Measurements from ENCODE around the gene OXCT2. TPM values are rescaled to one million over a fixed set of nuclear protein-coding genes. Genes with fewer than 3 reads are reported as not detected.

Gene OXCT2
- polyA plus RNA-seq, 2 of the 4 experiments (the other 2 are of a cell fraction) = 0.21 to 0.23 TPM

- no peak for TF ChIP-seq ZC3H11A (IDR thresholded peaks at IDR 0.05)
- no peak overlapping the region for H3K4me3 ChIP-seq
- no peaks in the 10 kb centered on the region for H3K4me1 ChIP-seq
- CTCF ChIA-PET = interaction anchor here (0.7 to 1.0 kb wide), 3 partner anchors 8 to 122 kb away, joined by 3 to 4 read pairs (median 3); no protein-coding TSS in a partner anchor
- 82% methylated on average over 14 of the region's 14 CpGs for WGBS (ENCODE audit: missing lambda C conversion rate)
- ATAC-seq (no peak), FAIRE-seq (no peak), DNase-seq (ENCODE audit: low read depth in 1 of 2, low spot score in 1 of 2) (no peak)
- H3K4me2 ChIP-seq = no peak overlapping the region
- POLR2A ChIA-PET = no interaction called here
- H3K9me3 ChIP-seq = no peaks in the 10 kb centered on the region
- no peak overlapping the region for H3K27ac ChIP-seq
Observed at GRCh38 chr1:39727932-39728317, 43.2 kb downstream of the OXCT2 start.

- Histone ChIP-seq H3K4me3 (no peak overlapping the region), H3K4me1 (no peaks in the 10 kb centered on the region), H3K27ac (no peak overlapping the region), H3K9me3 (no peaks in the 10 kb centered on the region), H3K4me2 (no peak overlapping the region)
- TF ChIP-seq KDM5A (IDR thresholded peaks at IDR 0.05) (no peak), RFX5 (IDR thresholded peaks at IDR 0.05) (no peak), MAX (IDR thresholded peaks at IDR 0.05) (no peak), RARB (CRISPR knock-in tag; IDR thresholded peaks at IDR 0.05) (no peak), FOSL2 (IDR thresholded peaks at IDR 0.05) (no peak), FOSL2 (CRISPR knock-in tag; IDR thresholded peaks at IDR 0.05) (no peak), ZNF302 (CRISPR knock-in tag; IDR thresholded peaks at IDR 0.05) (no peak), FOXS1 (CRISPR knock-in tag; IDR thresholded peaks at IDR 0.05) (no peak), ELK1 (IDR thresholded peaks at IDR 0.05; ENCODE audit: low read depth, low read length) (no peak), BHLHE40 (IDR thresholded peaks at IDR 0.05; ENCODE audit: low read depth, low read length) (no peak), HEYL (CRISPR knock-in tag; IDR thresholded peaks at IDR 0.05) (no peak), JUNB (IDR thresholded peaks at IDR 0.05) (no peak), NR3C1 (IDR thresholded peaks at IDR 0.05) (no peak)
- FAIRE-seq (no peak), ATAC-seq (no peak), DNase-seq (ENCODE audit: low read depth in 1 of 2, low spot score in 1 of 2) (no peak)
- WGBS (ENCODE audit: missing lambda C conversion rate) = 38% methylated on average over 9 of the region's 10 CpGs
- ChIA-PET CTCF (interaction anchor here (0.7 to 1.0 kb wide), 3 partner anchors 9 to 121 kb away, joined by 3 to 4 read pairs (median 3); no protein-coding TSS in a partner anchor), POLR2A (no interaction called here)
Observed at GRCh38 chr1:39727221-39727931, 43.8 kb downstream of the OXCT2 start.

- Histone ChIP-seq H3K9me3 (no peaks in the 10 kb centered on the region), H3K4me2 (no peak overlapping the region), H3K4me3 (no peak overlapping the region), H3K27ac (no peak overlapping the region), H3K4me1 (no peaks in the 10 kb centered on the region)
- WGBS (ENCODE audit: missing lambda C conversion rate) = 74% methylated on average over 3 of the region's 3 CpGs
- TF ChIP-seq RAD21 (conservative IDR thresholded peaks at IDR 0.05 in 1 of 2, IDR thresholded peaks at IDR 0.05 in 1 of 2) = no peak
- no peak for TF ChIP-seq MAZ (IDR thresholded peaks at IDR 0.05; ENCODE audit: borderline replicate concordance, low read depth, low read length)
- no peak for TF ChIP-seq RNF2 (IDR thresholded peaks at IDR 0.05; ENCODE audit: borderline replicate concordance, low read depth)
- TF ChIP-seq HMGXB4 (CRISPR knock-in tag; IDR thresholded peaks at IDR 0.05; ENCODE audit: borderline replicate concordance) = no peak
- TF ChIP-seq FOXS1 (CRISPR knock-in tag; IDR thresholded peaks at IDR 0.05) = no peak
- no peak for TF ChIP-seq BHLHE40 (IDR thresholded peaks at IDR 0.05; ENCODE audit: low read depth, low read length)
- no peak for TF ChIP-seq NR3C1 (IDR thresholded peaks at IDR 0.05)
- no peak for TF ChIP-seq SREBF2 (IDR thresholded peaks at IDR 0.05)
- TF ChIP-seq RARB (CRISPR knock-in tag; IDR thresholded peaks at IDR 0.05) = no peak
- TF ChIP-seq CBX2 (IDR thresholded peaks at IDR 0.05; ENCODE audit: borderline replicate concordance, low read depth) = no peak
- TF ChIP-seq USF2 (IDR thresholded peaks at IDR 0.05) = no peak
- no peak for TF ChIP-seq HES2 (IDR thresholded peaks at IDR 0.05)
- no peak for TF ChIP-seq EHF (CRISPR knock-in tag; IDR thresholded peaks at IDR 0.05)
- no peak for TF ChIP-seq ZFP36 (IDR thresholded peaks at IDR 0.05; ENCODE audit: borderline replicate concordance, partially characterized antibody)
- ATAC-seq (no peak), DNase-seq (ENCODE audit: low read depth in 1 of 2, low spot score in 1 of 2) (no peak), FAIRE-seq (no peak)
- POLR2A ChIA-PET = no interaction called here
- CTCF ChIA-PET = interaction anchor here (0.7 to 1.0 kb wide), 2 partner anchors 193 to 247 kb away, joined by 3 to 4 read pairs; no protein-coding TSS in a partner anchor
Observed at GRCh38 chr1:39726600-39726999, 44.5 kb downstream of the OXCT2 start.
